ENCODE results near the gene FLNA.

Gene FLNA

GRCh38 chrX:154332561-154332960 is 41.9 kb downstream of the FLNA start:
- TF ChIP-seq EGR1 (IDR thresholded peaks at IDR 0.05) (no peak), TCF12 (IDR thresholded peaks at IDR 0.05; ENCODE audit: low read depth) (no peak), EP300 (IDR thresholded peaks at IDR 0.05; ENCODE audit: borderline replicate concordance) (no peak), TEAD4 (IDR thresholded peaks at IDR 0.05) (no peak), CREB1 (IDR thresholded peaks at IDR 0.05; ENCODE audit: low read depth) (no peak), CEBPB (IDR thresholded peaks at IDR 0.05) (no peak), TAF1 (IDR thresholded peaks at IDR 0.05; ENCODE audit: low read depth) (no peak), REST (IDR thresholded peaks at IDR 0.05; ENCODE audit: low read depth) (no peak), NFIC (IDR thresholded peaks at IDR 0.05) (no peak), FOXM1 (IDR thresholded peaks at IDR 0.05; ENCODE audit: borderline replicate concordance, low read depth) (no peak), USF1 (IDR thresholded peaks at IDR 0.05) (no peak), MAX (IDR thresholded peaks at IDR 0.05) (no peak), RAD21 (IDR thresholded peaks at IDR 0.05; ENCODE audit: low read depth) (no peak), ZBTB7A (IDR thresholded peaks at IDR 0.05; ENCODE audit: low read depth) (no peak)

GRCh38 chrX:154329294-154329693 is 45.1 kb downstream of the FLNA start:
- TF ChIP-seq YY1 (IDR thresholded peaks at IDR 0.05; ENCODE audit: low read depth) = no peak
- no peak for TF ChIP-seq EGR1 (IDR thresholded peaks at IDR 0.05)
- TF ChIP-seq RAD21 (IDR thresholded peaks at IDR 0.05; ENCODE audit: low read depth) = no peak
- TF ChIP-seq REST (IDR thresholded peaks at IDR 0.05; ENCODE audit: low read depth) = no peak
- TF ChIP-seq USF1 (IDR thresholded peaks at IDR 0.05) = no peak
- TF ChIP-seq NFIC (IDR thresholded peaks at IDR 0.05) = no peak
- no peak for TF ChIP-seq CEBPB (IDR thresholded peaks at IDR 0.05)
- TF ChIP-seq CREB1 (IDR thresholded peaks at IDR 0.05; ENCODE audit: low read depth) = no peak
- no peak for TF ChIP-seq ZBTB7A (IDR thresholded peaks at IDR 0.05; ENCODE audit: low read depth)
- TF ChIP-seq TEAD4 (IDR thresholded peaks at IDR 0.05) = no peak
- no peak for TF ChIP-seq TAF1 (IDR thresholded peaks at IDR 0.05; ENCODE audit: low read depth)
- no peak for TF ChIP-seq TCF12 (IDR thresholded peaks at IDR 0.05; ENCODE audit: low read depth)
- no peak for TF ChIP-seq FOXM1 (IDR thresholded peaks at IDR 0.05; ENCODE audit: borderline replicate concordance, low read depth)
- no peak for TF ChIP-seq EP300 (IDR thresholded peaks at IDR 0.05; ENCODE audit: borderline replicate concordance)
- no peak for TF ChIP-seq MAX (IDR thresholded peaks at IDR 0.05)

GRCh38 chrX:154328646-154329045 is 45.8 kb downstream of the FLNA start:
- TF ChIP-seq NFIC (IDR thresholded peaks at IDR 0.05) = no peak
- no peak for TF ChIP-seq RAD21 (IDR thresholded peaks at IDR 0.05; ENCODE audit: low read depth)
- no peak for TF ChIP-seq TEAD4 (IDR thresholded peaks at IDR 0.05)
- TF ChIP-seq USF1 (IDR thresholded peaks at IDR 0.05) = no peak
- TF ChIP-seq EGR1 (IDR thresholded peaks at IDR 0.05) = no peak
- no peak for TF ChIP-seq EP300 (IDR thresholded peaks at IDR 0.05; ENCODE audit: borderline replicate concordance)
- no peak for TF ChIP-seq TAF1 (IDR thresholded peaks at IDR 0.05; ENCODE audit: low read depth)
- no peak for TF ChIP-seq CEBPB (IDR thresholded peaks at IDR 0.05)
- TF ChIP-seq FOXM1 (IDR thresholded peaks at IDR 0.05; ENCODE audit: borderline replicate concordance, low read depth) = no peak
- no peak for TF ChIP-seq REST (IDR thresholded peaks at IDR 0.05; ENCODE audit: low read depth)
- no peak for TF ChIP-seq CREB1 (IDR thresholded peaks at IDR 0.05; ENCODE audit: low read depth)
- TF ChIP-seq ZBTB7A (IDR thresholded peaks at IDR 0.05; ENCODE audit: low read depth) = no peak
- no peak for TF ChIP-seq TCF12 (IDR thresholded peaks at IDR 0.05; ENCODE audit: low read depth)
- no peak for TF ChIP-seq MAX (IDR thresholded peaks at IDR 0.05)

Measured in Ishikawa (cell line).